ENCODE data around the gene CDKAL1.

GRCh38 chr6:20955131-20955530, 420.9 kb downstream of the CDKAL1 start:
- no peak for TF ChIP-seq CTCF (IDR thresholded peaks at IDR 0.05)
- no peak for TF ChIP-seq POLR2A (IDR thresholded peaks at IDR 0.05)
- TF ChIP-seq EP300 (IDR thresholded peaks at IDR 0.05): no peak

All from tibial nerve (tissue), 4 donors.